ENCODE results near the gene IL10RB.
"Not testable (repeated sequence)": the region's sequence is repeated elsewhere in the genome, so short reads cannot be mapped to it uniquely, and the experiment has no call there.

Gene IL10RB

DNA sequence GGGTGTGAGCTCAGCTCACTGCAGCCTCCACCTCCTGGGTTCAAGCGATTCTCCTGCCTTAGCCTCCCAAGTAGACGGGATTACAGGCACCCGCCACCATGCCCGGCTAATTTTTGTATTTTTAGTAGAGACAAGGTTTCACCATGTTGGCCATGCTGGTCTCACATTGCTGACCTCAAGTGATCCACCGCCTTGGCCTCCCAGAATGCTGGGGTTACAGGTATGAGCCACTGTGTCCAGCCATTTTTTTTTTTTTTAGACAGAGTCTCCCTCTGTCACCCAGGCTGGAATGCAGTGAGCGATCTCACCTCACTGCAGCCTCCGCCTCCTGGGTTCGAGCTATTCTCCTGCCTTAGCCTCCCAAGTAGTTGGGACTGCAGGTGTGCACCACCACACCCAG is 23.3 kb upstream of the IL10RB start:
- DNase-seq: not testable (repeated sequence)

DNA sequence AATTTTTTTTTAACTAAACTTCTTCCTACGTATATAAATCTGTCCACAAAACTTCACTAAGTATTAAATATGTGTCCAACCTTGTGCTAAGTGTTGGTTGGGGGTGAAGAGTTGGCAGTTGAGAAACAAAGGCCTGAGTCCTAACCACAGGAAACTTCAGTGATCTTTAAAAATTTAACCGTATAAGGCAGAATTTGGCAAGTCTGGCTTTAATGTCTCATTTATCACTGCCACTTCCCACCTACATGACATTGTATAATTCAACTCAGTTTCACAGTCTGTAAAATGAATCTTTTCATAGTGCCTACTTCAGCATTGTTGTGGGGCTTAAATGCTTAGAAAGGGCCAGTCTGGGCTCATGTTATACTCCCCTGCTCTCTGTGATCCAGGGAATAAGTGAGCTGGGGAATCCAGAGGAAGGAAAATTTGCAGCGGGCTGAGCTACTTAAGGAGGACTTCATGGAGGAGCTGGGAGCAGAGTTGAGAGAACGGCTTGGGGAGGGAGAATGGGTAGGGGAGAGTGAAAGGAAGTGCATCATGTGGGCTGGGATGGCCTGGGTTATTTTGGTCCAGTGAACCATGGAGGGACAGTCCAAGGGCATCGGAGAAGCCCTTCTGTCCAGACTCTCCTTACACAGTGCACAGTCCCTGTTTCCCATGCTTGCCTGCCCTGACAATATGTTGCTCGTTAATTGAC is 21.9 kb upstream of the IL10RB start:
- no peak for DNase-seq

DNA sequence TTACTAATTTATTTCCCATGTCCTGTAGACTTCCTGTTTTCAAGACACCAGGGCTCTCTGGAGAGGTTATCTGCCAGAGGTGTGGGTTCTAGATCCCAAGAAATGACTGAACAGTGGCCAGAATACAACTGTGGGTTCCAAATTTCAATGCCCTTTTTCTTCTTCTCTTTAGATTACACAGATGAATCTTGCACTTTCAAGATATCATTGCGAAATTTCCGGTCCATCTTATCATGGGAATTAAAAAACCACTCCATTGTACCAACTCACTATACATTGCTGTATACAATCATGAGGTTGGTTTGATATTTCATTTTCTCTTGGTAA is 21.4 kb upstream of the IL10RB start:
- DNase-seq: no peak

DNA sequence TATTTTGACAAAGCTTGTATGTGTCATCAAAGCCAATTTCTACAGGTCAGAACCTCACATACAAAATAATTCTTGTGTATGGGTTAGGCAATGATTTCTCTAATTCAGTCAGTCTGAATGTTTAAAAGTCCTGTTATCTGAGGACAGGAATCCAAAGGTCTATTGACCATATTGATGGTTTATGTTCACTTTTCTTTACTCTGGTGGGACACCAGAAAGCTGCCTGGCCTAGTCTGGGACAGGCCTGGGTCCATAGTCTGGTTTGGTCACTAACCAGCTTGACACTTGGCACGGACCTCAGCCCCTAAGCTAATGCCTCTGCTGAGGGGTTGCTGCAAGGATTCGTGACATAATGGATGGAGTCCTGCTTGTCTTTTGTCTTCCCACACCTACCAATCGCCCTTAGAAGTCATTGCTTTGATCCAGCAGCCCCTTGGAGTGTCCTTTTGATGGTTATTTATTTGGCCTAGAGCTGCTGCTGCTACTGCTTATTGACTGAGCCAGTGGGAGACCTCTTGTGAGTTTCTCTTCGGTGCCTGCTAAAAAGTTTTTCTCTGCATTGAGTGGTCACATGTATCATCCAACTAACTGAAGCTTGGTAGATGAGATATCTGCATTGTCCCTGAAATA is 20.8 kb upstream of the IL10RB start:
- no peak for DNase-seq

DNA sequence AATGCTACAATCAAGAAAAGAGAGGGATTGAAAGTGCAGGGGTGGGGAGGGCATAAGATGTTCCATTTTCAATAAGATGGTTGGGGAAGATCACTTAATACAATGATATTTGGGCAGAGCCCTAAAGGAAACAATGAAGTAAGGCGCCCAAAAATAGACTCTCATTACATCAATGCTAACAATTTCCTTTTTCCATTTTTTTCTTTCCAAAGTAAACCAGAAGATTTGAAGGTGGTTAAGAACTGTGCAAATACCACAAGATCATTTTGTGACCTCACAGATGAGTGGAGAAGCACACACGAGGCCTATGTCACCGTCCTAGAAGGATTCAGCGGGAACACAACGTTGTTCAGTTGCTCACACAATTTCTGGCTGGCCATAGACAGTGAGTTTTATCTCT is 19.7 kb upstream of the IL10RB start:
- no peak for DNase-seq

DNA sequence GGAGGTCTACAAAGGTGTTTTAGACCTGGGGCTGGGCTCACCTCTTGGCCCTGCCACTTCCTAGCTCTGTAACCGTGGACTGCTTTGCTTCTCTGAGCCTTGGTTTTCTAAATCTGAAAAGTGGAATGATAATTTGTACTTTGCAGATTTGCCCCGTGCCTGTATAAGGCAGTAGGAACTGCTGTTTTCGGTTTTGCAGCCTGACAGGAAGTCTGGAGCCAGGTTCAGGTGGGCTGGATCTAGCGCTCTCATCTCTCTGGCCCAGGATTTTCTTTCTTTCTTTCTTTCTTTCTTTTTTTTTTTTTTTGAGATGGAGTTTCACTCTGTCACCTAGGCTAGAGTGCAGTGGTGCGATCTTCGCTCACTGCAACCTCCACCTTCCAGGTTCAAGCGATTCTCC is 19.2 kb upstream of the IL10RB start:
- DNase-seq: no peak

DNA sequence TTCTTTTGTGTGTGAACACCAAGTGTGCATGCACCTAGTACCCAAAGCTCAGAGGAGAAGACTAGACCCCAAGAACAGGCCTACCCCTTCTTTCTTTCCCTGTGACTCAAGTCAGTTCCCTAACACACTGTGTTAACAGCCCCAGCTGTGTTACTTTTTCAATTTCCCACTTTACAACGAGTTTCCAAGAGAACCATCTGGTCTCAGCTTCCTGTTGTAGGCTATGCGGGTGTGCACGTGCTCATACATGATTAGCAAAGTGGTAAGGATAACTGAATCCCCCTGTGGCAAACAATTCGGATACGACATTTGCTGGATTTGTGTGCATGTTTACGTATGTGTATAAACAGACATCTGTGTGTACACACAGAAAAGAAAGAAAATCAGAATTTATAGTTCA is 18.6 kb upstream of the IL10RB start:
- DNase-seq: no peak

DNA sequence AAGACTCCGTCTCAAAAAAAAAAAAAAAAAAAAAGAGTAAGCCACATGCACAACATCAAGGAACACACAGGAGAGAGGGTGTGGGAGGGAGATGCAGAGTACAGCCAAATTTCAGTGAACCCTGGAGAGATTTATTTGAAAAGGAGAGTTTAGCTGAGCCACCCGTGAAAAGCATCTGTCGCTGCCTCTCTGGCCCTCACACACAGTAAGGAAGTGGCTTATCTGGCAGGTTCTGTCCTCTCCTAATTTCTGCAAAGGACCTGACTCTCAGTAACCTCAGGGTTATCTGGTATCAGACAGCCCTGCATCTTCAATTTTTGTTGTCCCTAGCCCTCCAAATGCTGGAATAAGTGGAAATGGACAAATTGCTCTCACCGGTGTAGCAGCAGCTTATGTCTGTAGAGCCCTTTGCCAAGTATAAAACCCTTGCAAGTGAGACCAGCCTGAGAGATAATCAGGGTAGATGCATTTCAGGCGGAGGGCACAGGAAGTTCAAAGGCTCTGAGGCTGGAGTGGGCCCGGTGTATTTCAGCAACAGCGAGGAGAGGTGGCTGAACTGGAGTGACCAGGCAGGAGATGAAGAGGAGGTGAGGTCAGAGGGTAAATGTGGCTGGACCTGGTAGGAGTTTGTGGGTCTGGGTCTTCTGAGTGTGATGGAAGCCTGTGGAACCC is 16.7 kb upstream of the IL10RB start:
- no peak for DNase-seq

DNA sequence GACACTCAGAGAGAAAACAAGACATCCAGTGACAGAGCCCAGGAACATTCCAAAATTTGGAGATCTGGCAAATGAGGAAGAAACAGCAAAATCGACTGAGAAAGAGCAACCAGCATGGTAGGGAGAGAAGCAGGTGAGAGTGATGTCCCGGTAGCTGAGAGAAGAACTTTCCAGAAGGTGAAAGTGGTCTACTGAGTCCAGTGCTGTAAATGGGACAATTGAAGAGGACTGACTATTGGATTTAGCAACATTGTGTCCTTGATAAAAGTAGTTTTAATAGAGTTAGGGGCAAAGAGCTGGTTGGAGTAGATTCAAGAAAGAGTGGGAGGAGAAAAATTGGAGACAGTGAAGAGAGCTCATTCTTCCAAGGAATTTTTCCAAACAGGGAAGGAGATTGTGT is 15.0 kb upstream of the IL10RB start:
- DNase-seq: no peak

DNA sequence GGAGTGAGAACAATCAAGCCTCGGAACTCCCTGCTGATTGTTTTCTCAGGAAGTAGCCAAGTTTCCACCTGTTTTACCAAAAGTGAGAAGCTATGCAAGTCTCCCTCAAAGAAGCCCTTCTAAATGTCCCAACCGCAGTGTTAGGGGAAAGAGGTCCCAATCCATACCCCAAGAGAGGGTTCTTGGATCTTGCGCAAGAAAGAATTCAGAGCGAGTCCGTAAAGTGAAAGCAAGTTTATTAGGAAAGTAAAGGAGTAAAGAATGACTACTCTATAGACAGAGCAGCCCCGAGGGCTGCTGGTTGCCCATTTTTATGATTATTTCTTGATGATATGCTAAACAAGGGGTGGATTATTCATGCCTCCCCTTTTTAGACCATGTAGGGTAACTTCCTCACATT is 12.8 kb upstream of the IL10RB start:
- not testable (repeated sequence) for DNase-seq

DNA sequence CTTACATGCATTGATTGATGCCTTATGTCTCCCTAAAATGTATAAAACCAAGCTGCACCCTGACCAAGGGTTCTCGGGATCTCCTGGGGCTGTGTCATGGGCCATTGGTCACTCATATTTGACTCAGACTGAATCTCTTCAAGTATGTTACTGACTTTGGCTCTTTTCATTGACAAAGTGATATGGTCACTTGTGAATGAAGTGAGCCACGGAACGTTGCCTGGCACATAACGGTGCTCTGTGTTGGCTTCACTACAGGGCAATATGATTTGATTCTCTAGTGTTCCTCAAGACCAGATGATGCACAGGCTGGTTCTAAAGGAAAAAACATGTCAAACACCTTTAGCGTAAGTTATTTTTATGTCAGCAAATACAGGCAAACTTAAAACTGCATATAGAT is 11.4 kb upstream of the IL10RB start:
- DNase-seq: no peak

DNA sequence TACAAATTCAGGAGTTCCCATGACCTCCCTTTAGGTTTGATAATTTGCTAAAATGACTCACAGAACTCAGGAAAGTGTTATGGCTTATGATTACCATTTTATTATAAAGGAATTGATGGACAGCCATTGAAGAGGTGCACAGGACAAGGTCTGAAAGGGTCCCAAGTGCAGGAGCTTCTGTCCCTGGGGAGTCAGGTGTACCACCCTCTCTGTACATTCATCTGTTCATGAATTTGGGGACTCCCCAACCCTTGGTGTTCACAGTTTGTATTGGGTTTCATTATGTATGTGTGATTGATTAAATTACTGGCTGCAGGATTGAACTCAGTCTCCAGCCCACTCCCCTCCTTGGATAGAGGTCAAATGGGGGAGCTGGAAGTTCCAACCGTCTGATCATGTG is 10.8 kb upstream of the IL10RB start:
- DNase-seq: no peak

DNA sequence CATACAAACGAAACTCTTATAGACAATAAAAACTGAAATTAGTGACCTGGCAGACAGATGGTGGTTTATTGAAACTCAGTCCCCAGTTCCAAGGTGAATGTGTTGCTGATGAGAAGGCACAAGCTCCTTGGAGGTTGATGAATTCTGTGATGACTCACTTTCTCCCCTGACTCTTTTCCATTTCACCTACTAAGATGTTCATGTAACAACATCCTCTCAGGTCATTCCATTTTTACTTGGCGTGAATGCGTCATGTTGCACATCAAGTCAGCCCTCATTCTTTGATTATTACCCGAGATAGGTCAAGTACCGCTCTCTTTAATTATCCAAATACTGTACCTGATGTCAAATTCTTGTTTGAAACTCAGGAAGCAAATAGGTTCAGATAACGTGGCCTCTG is 10.1 kb upstream of the IL10RB start:
- no peak for DNase-seq

DNA sequence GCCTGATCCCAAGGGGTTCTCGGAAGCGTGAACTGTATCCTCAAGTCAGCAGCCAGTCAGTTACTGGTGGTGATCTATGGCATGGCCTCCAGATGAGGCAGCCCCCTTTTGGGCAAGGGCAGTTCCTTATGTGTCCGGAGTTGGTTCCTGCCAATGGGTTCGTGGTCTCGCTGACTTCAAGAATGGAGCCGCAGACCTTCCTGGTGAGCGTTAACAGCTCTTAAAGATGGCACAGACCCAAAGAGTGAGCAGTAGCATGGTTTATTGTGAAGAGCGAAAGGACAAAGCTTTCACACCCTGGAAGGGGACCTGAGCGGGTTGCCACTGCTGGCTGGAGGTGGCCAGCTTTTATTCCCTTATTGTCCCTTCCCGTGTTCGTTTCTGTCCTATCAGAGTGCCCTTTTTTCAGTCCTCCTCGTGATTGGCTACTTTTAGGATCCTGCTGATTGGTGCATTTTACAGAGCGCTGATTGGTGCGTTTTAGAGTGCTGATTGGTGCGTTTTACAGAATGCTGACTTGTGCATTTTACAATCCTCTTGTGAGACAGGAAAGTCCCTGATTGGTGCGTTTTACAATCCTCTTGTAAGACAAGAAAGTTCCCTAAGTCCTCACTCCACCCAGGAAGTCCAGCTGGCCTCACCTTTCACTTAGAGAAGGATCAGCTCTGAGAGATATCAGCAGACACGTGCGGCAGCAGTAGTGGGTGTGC is 8.9 kb upstream of the IL10RB start:
- DNase-seq: no peak

DNA sequence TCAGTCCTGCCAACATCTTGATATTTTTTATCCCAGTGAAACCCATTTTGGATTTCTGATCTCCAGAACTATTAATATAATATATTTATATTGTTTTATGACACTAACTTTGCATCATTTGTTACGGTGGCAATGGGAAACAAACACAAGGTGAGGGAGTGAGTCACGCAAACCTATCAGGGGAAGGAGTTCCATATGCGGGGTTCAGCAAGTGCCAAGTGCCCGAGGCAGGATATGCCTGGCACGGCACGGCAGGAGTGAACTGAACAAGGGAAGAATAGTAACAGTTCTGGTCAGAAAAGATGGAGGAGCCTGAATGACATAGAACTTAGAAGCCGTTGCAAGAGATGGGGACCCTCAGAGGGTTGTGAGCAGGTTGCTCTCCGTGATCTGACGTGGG is 7.7 kb upstream of the IL10RB start:
- DNase-seq: no peak

DNA sequence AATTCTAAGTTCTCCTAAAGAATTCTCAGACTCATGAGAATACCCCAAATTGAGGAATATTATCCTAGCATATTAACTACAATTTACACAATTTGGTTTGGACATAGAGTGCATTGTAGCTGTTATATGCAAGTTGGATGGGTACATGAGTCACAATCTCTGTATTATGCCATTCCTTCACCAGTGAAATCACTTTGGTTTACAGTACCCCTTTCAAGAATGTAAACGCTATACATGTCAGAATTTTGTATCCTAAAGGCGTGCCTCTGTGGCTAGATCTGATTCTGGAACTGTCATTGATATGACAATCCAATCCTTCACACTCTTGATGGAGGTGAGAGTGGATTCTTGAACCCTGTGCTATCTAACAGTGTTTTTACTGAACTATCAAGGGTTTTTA is 6.7 kb upstream of the IL10RB start:
- no peak for DNase-seq

DNA sequence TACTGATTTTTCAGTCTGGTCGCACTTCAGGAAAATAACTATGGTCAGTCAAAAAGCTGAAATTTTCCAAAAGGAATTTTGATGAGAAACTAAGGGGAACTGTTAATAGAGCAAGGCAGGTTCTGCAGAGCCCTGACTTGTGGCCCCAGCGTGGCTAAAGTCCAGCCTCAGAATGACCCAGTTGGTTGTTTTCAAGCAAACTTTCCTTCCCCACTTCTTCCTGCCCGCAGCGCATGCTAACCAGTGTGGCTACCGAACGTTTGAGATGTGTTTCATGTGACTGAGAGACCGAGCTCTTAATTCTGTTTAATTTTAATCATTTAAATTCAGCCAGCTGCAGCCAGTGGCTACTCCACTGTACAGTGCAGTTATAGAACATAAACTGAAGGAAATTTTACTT is 6.2 kb upstream of the IL10RB start:
- DNase-seq: no peak

DNA sequence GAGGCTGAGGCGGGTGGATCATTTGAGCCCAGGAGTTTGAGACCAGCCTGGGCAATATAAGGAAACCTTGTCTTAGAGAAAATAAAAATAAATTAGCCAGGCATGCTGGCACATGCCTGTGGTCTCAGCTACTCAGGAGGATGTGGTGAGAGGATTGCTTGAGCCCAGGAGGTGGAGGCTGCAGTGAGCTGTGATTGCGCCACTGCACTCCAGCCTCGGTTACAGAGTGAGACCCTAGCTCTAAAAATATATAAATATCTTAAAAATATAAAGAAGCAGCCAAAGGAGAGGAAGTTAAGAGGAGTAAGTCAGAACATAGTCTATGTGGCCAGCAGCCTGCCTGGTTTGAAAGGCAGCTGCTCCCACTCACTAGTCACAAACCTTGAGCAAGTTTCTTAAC is 4.5 kb upstream of the IL10RB start:
- DNase-seq: no peak

DNA sequence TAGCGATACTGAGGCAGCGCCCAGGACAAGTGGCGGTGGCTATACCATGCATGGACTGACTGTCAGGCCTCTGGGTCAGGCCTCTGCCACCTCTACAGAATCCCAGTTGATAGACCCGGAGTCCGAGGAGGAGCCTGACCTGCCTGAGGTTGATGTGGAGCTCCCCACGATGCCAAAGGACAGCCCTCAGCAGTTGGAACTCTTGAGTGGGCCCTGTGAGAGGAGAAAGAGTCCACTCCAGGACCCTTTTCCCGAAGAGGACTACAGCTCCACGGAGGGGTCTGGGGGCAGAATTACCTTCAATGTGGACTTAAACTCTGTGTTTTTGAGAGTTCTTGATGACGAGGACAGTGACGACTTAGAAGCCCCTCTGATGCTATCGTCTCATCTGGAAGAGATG is 3.2 kb upstream of the IL10RB start:
- DNase-seq: no peak

DNA sequence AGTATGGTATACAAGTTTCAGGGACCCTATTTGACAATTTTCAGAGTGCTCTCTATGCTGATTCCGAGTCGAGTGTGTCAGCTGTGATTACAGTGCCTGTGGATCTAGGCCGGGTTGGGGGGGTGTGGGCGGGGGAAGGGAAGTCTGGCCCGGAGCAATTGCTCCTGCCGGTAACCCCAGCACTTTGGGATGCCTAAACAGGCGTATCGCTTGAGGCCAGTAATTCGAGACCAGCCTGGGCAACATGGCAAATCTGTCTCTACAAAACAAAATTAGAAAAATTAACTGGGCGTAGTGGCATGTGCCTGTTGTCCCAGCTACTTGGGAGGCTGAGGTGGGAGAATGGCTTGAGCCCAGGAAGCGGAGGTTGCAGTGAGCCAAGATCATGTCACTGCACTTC is 1.6 kb upstream of the IL10RB start:
- DNase-seq: no peak

DNA sequence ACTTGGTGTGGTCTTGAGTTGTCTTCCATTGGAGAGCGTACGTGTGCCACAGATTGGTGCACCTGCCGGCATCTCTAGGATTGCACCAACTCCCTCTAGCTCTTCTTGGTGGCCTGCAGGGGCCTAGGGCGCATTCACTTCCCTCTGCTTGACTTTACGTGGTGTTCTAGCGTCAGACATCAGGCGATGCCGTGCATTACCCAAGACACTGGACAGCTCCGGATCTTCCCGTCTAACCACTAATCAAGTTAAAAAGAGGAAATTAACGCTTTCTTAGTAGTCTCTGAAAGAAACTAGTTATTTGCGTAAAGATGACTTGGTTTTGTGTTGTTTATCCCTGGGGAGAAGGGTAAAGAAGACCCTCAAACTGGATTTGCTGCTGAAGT is 510 bp upstream of the IL10RB start:
- DNase-seq: no peak

DNA sequence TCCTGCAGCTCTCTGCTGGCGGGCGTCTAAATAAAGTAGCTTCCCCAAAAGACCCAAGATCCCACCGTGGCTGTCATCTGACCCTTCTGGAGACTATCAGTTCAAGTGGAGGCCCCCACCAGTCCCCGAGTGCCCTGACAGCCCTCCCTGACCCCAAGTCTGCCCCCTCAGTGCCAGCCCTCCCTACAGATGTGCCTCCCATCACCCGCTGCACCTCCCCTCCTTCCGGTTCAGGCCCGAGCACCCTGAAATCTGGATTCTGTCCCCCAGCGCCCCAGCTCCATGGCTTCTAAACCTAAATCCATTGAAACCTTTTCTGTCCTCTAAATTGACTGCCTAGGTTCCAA is 595 bp downstream of the IL10RB start:
- no peak for DNase-seq

DNA sequence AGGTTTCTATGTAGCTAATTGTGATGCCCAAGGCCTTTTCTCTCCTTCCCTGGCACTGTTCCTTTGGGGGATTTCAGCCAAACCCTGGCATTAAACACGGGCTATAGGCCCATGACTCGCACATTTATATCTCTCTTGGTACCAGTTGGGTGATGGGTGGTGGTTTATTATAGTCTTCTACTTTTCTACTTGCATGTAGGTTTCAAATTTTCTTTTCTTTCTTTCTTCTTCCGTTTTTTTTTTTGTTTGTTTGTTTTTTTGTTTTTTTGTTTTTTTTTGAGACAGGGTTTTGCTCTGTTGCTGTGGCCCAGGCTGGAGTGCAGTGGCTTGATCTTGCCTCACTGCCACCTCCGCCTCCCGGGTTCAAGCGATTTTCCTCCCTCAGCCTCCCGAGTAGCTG is 1.1 kb downstream of the IL10RB start:
- DNase-seq: no peak

DNA sequence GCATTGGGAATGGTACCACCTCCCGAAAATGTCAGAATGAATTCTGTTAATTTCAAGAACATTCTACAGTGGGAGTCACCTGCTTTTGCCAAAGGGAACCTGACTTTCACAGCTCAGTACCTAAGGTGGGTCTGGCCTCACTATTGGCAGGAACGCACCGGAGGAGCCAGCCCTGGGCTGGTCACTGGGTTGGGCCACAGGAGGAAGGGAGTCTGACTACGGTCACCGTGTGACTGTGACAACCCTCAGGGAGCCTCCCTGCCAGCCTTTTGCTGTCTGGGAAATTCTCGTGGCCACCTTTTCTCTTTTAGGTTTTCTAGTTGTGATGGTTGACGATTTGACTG is 2.2 kb downstream of the IL10RB start:
- DNase-seq: no peak

All from NCI-H1436 (cell line).